ENCODE data around the gene PARVG. TPM values are rescaled to one million over a fixed set of nuclear protein-coding genes. Genes with fewer than 3 reads are reported as not detected.

The PARVG gene
- total and polyA plus RNA-seq, 2 donors (not counting 3 experiments of a cell fraction or from before 2014, with no cell fraction given), result 0.82 TPM; not detected in 1

DNA sequence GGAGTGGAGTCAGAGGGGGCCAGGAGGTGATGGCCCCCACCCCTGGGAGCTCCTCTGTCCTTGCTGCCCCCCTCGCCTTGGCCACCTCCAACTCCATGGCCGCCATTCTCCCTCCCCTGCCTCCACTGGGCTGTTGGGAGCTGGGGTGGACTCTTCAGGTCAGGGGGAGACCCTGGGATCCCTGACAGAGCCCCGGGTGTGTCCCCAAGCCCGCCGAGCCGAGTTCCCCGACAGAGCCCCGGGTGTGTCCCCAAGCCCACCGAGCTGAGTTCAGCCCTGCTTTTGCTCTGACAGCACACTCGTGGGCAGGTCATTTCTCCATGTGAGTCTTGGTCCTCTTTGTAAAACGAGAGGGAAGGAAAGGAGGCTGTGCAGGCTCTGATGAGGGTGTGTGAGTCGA is 13.2 kb upstream of the PARVG start:
- no peak overlapping the region for H3K4me3 ChIP-seq (replicated peaks in 1 of 3; ENCODE audit: insufficient read depth in 1 of 3, low read depth in 1 of 3, low read length in 3 of 3)
- FAIRE-seq (no peak), DNase-seq (ENCODE audit: low read depth, low spot score) (no peak)
- H3K9me1 ChIP-seq (replicated peaks; ENCODE audit: control insufficient read depth, extremely low read depth, insufficient read depth, low read length), result no peaks in the 10 kb centered on the region
- H3K79me2 ChIP-seq (ENCODE audit: control insufficient read depth, insufficient read depth, low read length), result no peaks in the 10 kb centered on the region
- H3K9ac ChIP-seq (replicated peaks; ENCODE audit: extremely low read depth, insufficient read depth, low read length), result no peak overlapping the region
- no peaks in the 10 kb centered on the region for H3K4me1 ChIP-seq (ENCODE audit: control insufficient read depth, extremely low read depth, insufficient read depth, low read length)
- no TSS peak for BruUV-seq (replicated peaks)
- TF ChIP-seq, protein P1, sequence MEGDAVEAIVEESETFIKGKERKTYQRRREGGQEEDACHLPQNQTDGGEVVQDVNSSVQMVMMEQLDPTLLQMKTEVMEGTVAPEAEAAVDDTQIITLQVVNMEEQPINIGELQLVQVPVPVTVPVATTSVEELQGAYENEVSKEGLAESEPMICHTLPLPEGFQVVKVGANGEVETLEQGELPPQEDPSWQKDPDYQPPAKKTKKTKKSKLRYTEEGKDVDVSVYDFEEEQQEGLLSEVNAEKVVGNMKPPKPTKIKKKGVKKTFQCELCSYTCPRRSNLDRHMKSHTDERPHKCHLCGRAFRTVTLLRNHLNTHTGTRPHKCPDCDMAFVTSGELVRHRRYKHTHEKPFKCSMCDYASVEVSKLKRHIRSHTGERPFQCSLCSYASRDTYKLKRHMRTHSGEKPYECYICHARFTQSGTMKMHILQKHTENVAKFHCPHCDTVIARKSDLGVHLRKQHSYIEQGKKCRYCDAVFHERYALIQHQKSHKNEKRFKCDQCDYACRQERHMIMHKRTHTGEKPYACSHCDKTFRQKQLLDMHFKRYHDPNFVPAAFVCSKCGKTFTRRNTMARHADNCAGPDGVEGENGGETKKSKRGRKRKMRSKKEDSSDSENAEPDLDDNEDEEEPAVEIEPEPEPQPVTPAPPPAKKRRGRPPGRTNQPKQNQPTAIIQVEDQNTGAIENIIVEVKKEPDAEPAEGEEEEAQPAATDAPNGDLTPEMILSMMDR (IDR thresholded peaks at IDR 0.05; ENCODE audit: extremely low read depth in 1 of 2, insufficient read depth in 1 of 2, low read depth in 1 of 2, low read length in 2 of 2), result no peak
- TF ChIP-seq EZH2 (IDR thresholded peaks at IDR 0.05; ENCODE audit: borderline replicate concordance, low read depth, low read length, severe bottlenecking) (no peak), FOS (IDR thresholded peaks at IDR 0.05; ENCODE audit: borderline replicate concordance, insufficient read depth, low read length) (no peak), GATA2 (IDR thresholded peaks at IDR 0.05; ENCODE audit: insufficient read depth, insufficient read length, low read depth, low read length) (no peak), MYC (IDR thresholded peaks at IDR 0.05; ENCODE audit: low read depth, low read length) (no peak), POLR2A (IDR thresholded peaks at IDR 0.05; ENCODE audit: low read depth, low read length) (no peak), POLR2AphosphoS5 (IDR thresholded peaks at IDR 0.05; ENCODE audit: insufficient read depth, low read depth, low read length) (no peak), JUN (IDR thresholded peaks at IDR 0.05; ENCODE audit: borderline replicate concordance, insufficient read depth, insufficient read length, low read depth) (no peak)
- TF ChIP-seq, protein P2, sequence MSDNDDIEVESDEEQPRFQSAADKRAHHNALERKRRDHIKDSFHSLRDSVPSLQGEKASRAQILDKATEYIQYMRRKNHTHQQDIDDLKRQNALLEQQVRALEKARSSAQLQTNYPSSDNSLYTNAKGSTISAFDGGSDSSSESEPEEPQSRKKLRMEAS (IDR thresholded peaks at IDR 0.05; ENCODE audit: insufficient read depth, insufficient read length), result no peak
- POLR2A ChIA-PET, result no interaction called here
- no peaks in the 10 kb centered on the region for H4K20me1 ChIP-seq (replicated peaks; ENCODE audit: control insufficient read depth, extremely low read depth, insufficient read depth, low read length)
- H3K27ac ChIP-seq (ENCODE audit: insufficient read depth, low read depth, low read length), result no peak overlapping the region
- CTCF ChIA-PET, result no interaction called here
- peaks cover 2 to 25% of the 10 kb centered on the region in 2 experiments for H3K36me3 ChIP-seq (ENCODE audit: control insufficient read depth in 2 of 2, extremely low read depth in 1 of 2, insufficient read depth in 2 of 2, low read length in 2 of 2)
- intact Hi-C loops (cut with micrococcal nuclease), result no loop called here
- H3K9me3 ChIP-seq (replicated peaks; ENCODE audit: control insufficient read depth, insufficient read depth, low read length), result no peaks in the 10 kb centered on the region
- no peaks in the 10 kb centered on the region for H3K27me3 ChIP-seq (ENCODE audit: control insufficient read depth in 2 of 2, insufficient read depth in 2 of 2, low read length in 2 of 2)
- H3K4me2 ChIP-seq (ENCODE audit: insufficient read depth, low read length), result no peak overlapping the region
- no peak overlapping the region for H2AFZ ChIP-seq (ENCODE audit: low read depth, low read length)
- dilution Hi-C loops (cut with MboI; ENCODE audit: extremely low pct_ligation_motif_present, low sequenced_read_pairs), result no loop called here

All from endothelial cell of umbilical vein (primary cell).